ENCODE results near the gene ALDH5A1. TPM values are rescaled to one million over a fixed set of nuclear protein-coding genes. Genes with fewer than 3 reads are reported as not detected.
A peak's percentile ranks its signal among the peaks of the same experiment; 100 is the strongest.

The ALDH5A1 gene
- total and polyA plus RNA-seq, 2 donors (not counting 1 experiment from before 2014, with no cell fraction given) = 5.7 to 26.3 TPM

GRCh38 chr6:24524329-24524728, 29.6 kb downstream of the ALDH5A1 start:
- Histone ChIP-seq H3K9me3 (ENCODE audit: control extremely low read depth in 1 of 3, control insufficient read depth in 2 of 3, insufficient read depth in 1 of 3, low read length in 2 of 3) (no peaks in the 10 kb centered on the region), H3K27me3 (replicated peaks in 1 of 4; ENCODE audit: control extremely low read depth in 1 of 4, control insufficient read depth in 3 of 4, insufficient read depth in 4 of 4, low read length in 3 of 4) (no peaks in the 10 kb centered on the region), H3K4me1 (ENCODE audit: control insufficient read depth in 2 of 2, insufficient read depth in 2 of 2, low read length in 2 of 2) (peaks cover 32 to 38% of the 10 kb centered on the region in 2 donors), H3K4me3 (ENCODE audit: control extremely low read depth in 1 of 5, extremely low read depth in 1 of 5, insufficient read depth in 1 of 5, low read depth in 2 of 5, low read length in 4 of 5) (no peak overlapping the region), H2AFZ (ENCODE audit: insufficient read depth, low read depth, low read length, poor library complexity, severe bottlenecking) (no peak overlapping the region), H3K4me2 (replicated peaks; ENCODE audit: low read depth, low read length, poor library complexity, severe bottlenecking) (no peak overlapping the region), H3K27ac (ENCODE audit: low read length in 2 of 2) (no peak overlapping the region), H4K20me1 (ENCODE audit: control insufficient read depth, insufficient read depth, low read length, poor library complexity, severe bottlenecking) (no peaks in the 10 kb centered on the region), H3K36me3 (replicated peaks in 1 of 2; ENCODE audit: control extremely low read depth in 1 of 2, control insufficient read depth in 1 of 2, extremely low read depth in 1 of 2, insufficient read depth in 2 of 2, low read length in 1 of 2) (no peaks in the 10 kb centered on the region), H3K9ac (ENCODE audit: low read length) (no peak overlapping the region), H3K79me2 (ENCODE audit: control insufficient read depth, insufficient read depth, low read length) (no peaks in the 10 kb centered on the region)
- peaks cover 48% of the 10 kb centered on the region for H3K4me1 Mint-ChIP-seq
- H3K4me3 Mint-ChIP-seq = no peak overlapping the region
- no peaks in the 10 kb centered on the region for H3K27me3 Mint-ChIP-seq
- H3K27ac Mint-ChIP-seq = peak overlapping the region; percentile 60
- ChIA-PET POLR2A (no interaction called here), CTCF (interaction anchor here (0.5 to 5.8 kb wide), 9 partner anchors 10 to 230 kb away, joined by 3 to 82 read pairs (median 5); partner anchors contain the start of gene ALDH5A1)
- no peak for DNase-seq
- TF ChIP-seq CTCF (IDR thresholded peaks at IDR 0.05) (no peak), EZH2 (IDR thresholded peaks at IDR 0.05; ENCODE audit: borderline replicate concordance, insufficient read depth, low read depth, low read length, poor library complexity, severe bottlenecking) (no peak)
- WGBS (ENCODE audit: insufficient coverage) = 75% methylated on average over 2 of the region's 3 CpGs
- intact Hi-C loops (cut with micrococcal nuclease) = loop anchor here (5.0 kb wide), 3 partner anchors 92 to 253 kb away; partner anchors contain the start of gene KIAA0319
- no peak for ATAC-seq (ENCODE audit: low read depth)
- H3K9me3 Mint-ChIP-seq (ENCODE audit: insufficient read depth) = no peaks in the 10 kb centered on the region

- ChIA-PET CTCF (interaction anchor here (0.5 to 5.8 kb wide), 8 partner anchors 11 to 171 kb away, joined by 4 to 82 read pairs (median 8); partner anchors contain the start of gene ALDH5A1), POLR2A (no interaction called here)
- TF ChIP-seq EZH2 (IDR thresholded peaks at IDR 0.05; ENCODE audit: borderline replicate concordance, insufficient read depth, low read depth, low read length, poor library complexity, severe bottlenecking) = no peak
- peak; percentile 22 for TF ChIP-seq CTCF (IDR thresholded peaks at IDR 0.05)
- Histone ChIP-seq H3K27me3 (replicated peaks in 1 of 4; ENCODE audit: control extremely low read depth in 1 of 4, control insufficient read depth in 3 of 4, insufficient read depth in 4 of 4, low read length in 3 of 4) (no peaks in the 10 kb centered on the region), H3K4me3 (ENCODE audit: control extremely low read depth in 1 of 5, extremely low read depth in 1 of 5, insufficient read depth in 1 of 5, low read depth in 2 of 5, low read length in 4 of 5) (no peak overlapping the region), H3K36me3 (replicated peaks in 1 of 2; ENCODE audit: control extremely low read depth in 1 of 2, control insufficient read depth in 1 of 2, extremely low read depth in 1 of 2, insufficient read depth in 2 of 2, low read length in 1 of 2) (no peaks in the 10 kb centered on the region), H3K9ac (ENCODE audit: low read length) (no peak overlapping the region), H2AFZ (ENCODE audit: insufficient read depth, low read depth, low read length, poor library complexity, severe bottlenecking) (no peak overlapping the region), H3K79me2 (ENCODE audit: control insufficient read depth, insufficient read depth, low read length) (no peaks in the 10 kb centered on the region), H4K20me1 (ENCODE audit: control insufficient read depth, insufficient read depth, low read length, poor library complexity, severe bottlenecking) (no peaks in the 10 kb centered on the region), H3K4me1 (ENCODE audit: control insufficient read depth in 2 of 2, insufficient read depth in 2 of 2, low read length in 2 of 2) (peaks cover 32 to 38% of the 10 kb centered on the region in 2 donors), H3K4me2 (replicated peaks; ENCODE audit: low read depth, low read length, poor library complexity, severe bottlenecking) (no peak overlapping the region), H3K27ac (ENCODE audit: low read length in 2 of 2) (no peak overlapping the region), H3K9me3 (ENCODE audit: control extremely low read depth in 1 of 3, control insufficient read depth in 2 of 3, insufficient read depth in 1 of 3, low read length in 2 of 3) (no peaks in the 10 kb centered on the region)
- intact Hi-C loops (cut with micrococcal nuclease) = loop anchor here (1.0 to 5.0 kb wide), 4 partner anchors 93 to 252 kb away; partner anchors contain the start of gene KIAA0319
- ATAC-seq (ENCODE audit: low read depth) (no peak), DNase-seq (peak; percentile 47)
- Mint-ChIP-seq H3K27ac (peak overlapping the region; percentile 47), H3K27me3 (no peaks in the 10 kb centered on the region), H3K4me1 (peaks cover 48% of the 10 kb centered on the region), H3K4me3 (no peak overlapping the region), H3K9me3 (ENCODE audit: insufficient read depth) (no peaks in the 10 kb centered on the region)
- WGBS (ENCODE audit: insufficient coverage) = 48% methylated on average over 3 of the region's 5 CpGs
These were observed 30.0 kb downstream of the ALDH5A1 start for GRCh38 chr6:24524805-24525204.

All from B cell (primary cell).